Measurements from ENCODE around the gene ZNF185.

Gene ZNF185

GRCh38 chrX:152897222-152898131 is at the start of gene ZNF185:
Gene ZNF185, plus strand, starts transcription at chrX:152898067. Its CDS starts 16,423 bp downstream, at chrX:152914490.
- no peak for FAIRE-seq

DNA sequence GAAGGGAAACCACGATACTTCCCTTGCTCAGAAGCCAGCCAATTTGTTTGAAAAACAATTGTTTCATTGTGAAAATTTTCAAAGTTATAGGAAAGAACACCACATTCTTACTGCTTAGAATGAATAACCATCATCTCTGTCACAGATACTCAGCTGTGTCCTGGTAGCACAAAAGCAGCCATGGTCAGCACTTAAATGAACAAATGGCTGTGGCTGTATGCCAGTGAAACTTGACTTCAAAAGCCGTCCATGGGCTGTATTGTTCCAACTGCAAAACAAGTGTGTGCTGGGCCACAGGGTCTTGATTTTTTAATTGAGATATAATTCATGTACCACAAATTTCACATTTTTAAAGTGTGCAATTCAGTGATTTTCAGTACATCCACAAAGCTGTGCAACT is 47.4 kb upstream of the ZNF185 start:
- no peak for FAIRE-seq

- FAIRE-seq = no peak
Measured at GRCh38 chrX:152853986-152854385, 43.9 kb upstream of the ZNF185 start.

DNA sequence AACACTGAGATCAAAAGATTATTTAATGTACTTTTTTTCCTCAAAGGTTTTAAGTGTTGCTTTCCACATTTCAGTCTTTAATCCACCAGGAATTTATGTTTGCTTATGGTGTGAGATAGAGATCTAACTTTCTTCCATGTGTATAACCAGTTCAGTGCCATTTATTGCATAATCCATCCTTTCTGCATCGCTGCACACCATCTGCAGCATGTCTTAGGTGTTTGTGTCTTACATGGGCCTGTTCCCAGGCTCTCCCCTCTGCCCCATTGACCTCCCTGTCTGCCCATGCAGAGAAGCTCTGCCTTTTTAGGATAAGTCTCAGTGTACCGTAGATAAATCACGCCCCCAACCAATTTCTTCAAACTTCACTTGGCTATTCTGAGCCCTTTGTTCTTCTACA is 36.8 kb upstream of the ZNF185 start:
- no peak for FAIRE-seq

DNA sequence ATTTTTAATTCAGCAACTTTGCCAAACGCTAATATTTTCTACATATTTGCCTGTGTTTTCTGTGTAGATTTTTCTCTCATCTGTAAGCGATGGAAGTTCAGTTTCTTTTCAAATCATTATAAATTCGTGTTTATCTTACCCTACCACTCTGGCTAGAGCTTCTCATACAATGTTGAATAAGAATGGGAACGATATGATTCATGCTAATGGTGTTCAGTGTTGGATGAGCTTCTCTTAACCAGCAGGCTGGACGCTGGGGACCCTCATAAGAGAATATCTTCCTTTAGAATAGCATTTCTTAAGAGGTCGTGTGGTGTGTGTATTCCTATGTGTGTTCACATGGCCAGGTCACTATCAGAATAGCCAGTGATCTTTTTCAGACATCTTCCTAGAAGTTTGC is 36.0 kb upstream of the ZNF185 start:
- FAIRE-seq = no peak

DNA sequence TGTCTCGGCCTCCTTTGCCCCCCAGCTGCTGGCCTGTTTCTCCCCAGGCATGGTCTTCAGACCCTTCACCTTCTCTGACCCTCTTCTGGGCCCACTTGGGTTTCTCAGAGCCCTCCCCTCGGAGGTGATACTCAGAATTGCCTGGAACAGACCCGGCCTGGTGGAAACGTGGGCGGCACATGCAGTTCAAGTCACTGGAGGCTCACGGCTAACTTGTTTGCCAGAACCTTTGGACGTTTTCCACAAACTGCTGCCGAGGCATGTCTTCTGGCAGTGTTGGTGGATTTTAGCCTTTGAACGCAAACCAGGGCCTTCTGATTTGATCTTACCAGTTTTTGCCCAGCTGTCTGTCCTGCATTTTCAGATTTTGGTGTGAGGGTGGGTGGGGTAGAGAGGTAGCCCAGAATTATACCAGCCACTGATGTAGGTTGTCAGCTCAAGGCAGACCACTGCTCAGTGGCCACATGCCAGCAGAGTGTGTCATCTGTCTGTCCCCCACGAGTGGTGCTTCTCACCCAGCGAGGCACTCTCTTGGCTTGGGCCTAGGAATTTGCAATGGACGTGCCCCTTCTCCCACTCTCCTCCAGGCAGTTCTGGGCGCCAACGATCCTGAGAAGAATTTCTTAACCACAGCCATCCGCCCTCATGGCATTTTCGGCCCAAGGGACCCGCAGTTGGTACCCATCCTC is 32.5 kb upstream of the ZNF185 start:
- FAIRE-seq = no peak

- no peak for FAIRE-seq
Measured at GRCh38 chrX:152866386-152866785, 31.5 kb upstream of the ZNF185 start.

GRCh38 chrX:152869972-152870371 is 27.9 kb upstream of the ZNF185 start:
- FAIRE-seq = no peak

DNA sequence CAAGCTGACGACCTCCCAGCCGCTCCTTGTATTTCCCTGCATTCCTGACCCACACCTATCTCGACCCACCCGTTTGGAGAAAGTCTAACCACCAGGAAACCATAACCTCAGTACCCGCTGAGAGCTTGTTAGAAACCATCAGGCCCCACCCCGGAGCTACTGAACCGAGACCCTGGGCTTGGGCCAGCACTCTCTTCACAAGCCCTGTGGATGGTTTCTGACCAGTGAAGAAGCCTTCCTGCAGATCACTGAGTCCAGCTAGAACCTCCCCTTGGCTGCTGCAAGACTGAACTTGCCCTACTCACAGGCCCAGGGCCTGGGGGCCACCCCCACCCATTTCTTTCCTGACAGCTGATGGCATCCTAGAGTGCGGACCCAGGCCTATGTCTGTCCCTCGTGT is 26.6 kb upstream of the ZNF185 start:
- FAIRE-seq = no peak

DNA sequence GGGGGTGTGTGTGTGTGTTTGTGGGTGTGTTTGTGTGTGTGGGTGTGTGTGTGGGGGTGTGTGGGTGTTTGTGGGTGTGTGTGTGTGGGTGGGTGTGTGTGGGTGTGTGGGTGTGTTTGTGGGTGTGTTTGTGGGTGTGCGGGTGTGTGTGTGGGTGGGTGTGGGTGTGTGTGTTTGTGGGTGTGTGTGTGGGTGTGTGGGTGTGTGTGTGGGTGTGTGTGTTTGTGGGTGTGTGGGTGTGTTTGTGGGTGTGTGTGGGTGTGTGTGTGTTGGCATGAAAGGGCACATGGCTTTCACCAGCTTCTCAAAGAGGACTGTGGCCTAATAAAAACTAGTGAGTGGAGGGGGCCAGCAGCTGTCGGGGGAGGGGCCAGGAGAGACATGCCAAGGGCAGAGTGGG is 25.3 kb upstream of the ZNF185 start:
- FAIRE-seq = no peak

DNA sequence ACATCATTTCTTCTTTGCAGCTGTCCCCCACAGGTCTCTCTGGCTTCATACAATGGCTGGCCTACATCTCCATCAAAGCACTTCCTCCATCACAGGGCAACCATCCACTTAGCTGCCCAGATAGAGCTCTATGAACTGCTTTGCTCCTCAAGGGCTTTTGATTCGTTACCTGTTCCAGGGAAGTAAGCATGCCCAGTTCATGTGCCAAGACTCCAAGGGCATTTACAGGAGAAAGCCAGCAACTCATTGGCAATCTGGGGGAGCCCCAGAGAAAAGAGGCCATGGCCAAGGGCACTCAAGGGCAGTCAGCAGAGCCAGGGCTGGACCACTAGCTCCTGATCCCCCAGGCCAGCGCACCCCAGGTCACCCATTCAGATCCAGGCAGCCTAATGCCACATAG is 24.5 kb upstream of the ZNF185 start:
- no peak for FAIRE-seq

- FAIRE-seq = no peak
Measured at GRCh38 chrX:152876931-152877840, 20.7 kb upstream of the ZNF185 start.

- FAIRE-seq = no peak
Measured at GRCh38 chrX:152878976-152879755, 18.7 kb upstream of the ZNF185 start.

DNA sequence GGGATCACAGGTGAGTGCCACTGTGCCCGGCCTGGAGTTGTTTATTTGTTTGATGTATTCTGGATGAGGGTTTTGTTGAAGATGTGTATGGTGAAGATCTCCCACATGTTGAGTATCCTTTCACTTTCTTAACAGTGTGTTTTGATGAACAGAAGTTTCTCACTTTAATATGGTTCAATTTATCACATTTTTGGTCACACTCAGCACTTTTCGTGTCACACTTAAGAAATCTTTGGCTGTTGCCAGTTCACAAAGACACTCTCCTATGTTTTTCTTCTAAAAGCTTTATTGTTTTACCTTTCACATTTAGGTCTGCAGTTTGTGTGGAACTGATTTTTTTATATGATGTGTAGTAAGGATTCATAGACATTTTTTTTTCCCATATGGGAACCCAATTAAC is 16.6 kb upstream of the ZNF185 start:
- no peak for FAIRE-seq

GRCh38 chrX:152884171-152884570 is 13.7 kb upstream of the ZNF185 start:
- no peak for FAIRE-seq

- no peak for FAIRE-seq
Measured at GRCh38 chrX:152886716-152887115, 11.2 kb upstream of the ZNF185 start.

GRCh38 chrX:152892499-152892898 is 5.4 kb upstream of the ZNF185 start:
- no peak for FAIRE-seq

DNA sequence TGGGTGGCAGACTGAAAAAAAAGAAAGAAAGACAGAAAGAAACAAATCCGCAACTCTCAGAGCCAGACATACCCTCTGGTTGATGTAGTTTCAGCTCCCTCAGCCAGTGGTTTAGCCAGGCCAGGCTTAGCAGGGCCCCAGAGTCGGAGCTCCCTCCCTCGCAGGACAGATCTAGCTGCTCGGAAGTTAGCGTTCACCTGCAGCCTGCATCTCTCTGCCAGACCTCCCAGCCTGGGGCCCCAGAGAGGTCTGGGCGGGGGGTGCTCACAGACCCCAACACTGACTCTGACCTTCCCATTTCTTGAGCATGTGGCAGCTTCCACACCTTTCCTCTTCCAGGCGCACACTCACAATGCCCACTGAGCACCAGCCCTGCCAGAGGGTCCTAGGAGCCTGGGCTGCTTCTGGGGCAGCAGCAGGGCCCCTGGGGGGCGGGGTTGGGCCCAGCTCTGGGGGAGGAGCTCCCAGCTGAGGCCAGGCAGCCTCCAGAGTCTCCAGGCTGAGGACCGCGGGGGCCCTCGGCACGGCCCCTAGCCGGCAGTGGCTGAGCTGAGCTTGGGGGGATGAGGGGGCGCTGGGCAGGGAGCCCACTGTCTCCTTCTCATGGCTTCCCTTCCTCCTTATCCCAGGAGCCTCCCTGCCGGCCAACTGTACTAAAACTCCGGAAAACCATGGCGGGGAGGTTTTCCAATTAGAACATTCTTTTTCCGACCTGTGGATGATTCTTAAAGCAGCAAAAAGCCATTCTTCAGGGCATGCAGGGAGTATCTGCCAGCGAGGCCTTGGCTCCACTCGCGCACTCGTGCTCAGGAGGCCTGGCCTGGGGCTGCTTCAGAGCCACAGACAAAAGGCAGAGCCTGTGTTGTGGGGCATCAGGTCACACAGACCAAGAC is 4.6 kb upstream of the ZNF185 start:
- no peak for FAIRE-seq

DNA sequence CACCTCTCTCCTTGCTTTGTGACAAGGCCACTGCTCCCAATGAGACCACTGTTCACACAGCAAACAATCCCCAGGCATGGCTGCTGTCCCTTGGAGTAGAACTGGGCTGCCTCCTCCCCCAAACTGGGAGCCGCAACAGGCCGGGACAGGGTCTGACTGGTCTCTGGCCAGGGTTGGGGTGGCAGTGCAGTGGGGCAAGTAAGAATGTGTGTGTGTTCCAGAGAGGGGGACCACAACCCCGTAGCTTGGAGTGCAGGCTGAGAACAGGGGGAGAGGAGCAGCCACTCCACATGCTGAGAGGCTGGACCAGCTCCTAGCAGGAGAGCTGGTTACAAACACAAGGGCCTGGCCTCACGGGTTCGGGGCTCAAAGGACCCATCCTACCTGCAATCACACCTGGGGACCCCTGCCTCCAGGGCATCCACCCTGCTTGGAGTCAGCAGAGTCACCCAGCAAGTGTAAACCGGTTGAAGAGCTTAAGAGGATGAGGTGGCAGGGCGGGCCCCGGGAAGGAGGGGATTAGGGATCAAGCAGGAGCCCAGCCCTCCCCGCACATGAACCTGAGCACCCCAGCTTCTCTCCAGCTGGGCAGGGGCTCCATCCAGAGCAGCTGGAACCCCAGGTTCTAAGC is 3.8 kb upstream of the ZNF185 start:
- no peak for FAIRE-seq

DNA sequence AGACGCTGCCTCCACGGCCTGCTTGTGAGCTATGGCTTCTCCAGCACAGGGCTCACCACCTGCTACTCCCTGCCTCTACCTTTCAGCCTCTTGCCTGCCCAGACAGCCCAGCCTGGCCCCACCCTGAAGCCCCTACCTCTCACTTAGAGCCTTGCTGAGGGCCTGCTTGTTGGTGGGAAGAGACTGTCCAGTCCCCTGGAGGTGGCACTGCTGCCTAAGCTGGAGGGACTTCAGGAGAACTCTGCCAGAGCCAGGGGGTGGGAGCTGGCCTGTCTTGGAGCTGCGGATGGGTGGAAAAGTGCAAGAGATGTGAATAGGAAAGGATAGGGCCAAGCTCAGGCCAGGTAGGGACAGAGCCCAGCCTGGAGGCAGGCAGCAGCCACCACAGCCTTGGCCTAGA is 2.7 kb upstream of the ZNF185 start:
- no peak for FAIRE-seq

Measured in endometrium (tissue), 2 donors.